ENCODE results near the gene METTL24.

GRCh38 chr6:110226261-110226660, 131.9 kb downstream of the METTL24 start:
- TF ChIP-seq CTCF (IDR thresholded peaks at IDR 0.05; ENCODE audit: control extremely low read depth in 1 of 3, insufficient read depth in 1 of 3, low read depth in 1 of 3, low read length in 3 of 3), result no peak
- TF ChIP-seq SIX5 (IDR thresholded peaks at IDR 0.05; ENCODE audit: low read depth, low read length), result no peak
- TF ChIP-seq EZH2 (IDR thresholded peaks at IDR 0.05; ENCODE audit: low read depth, low read length, severe bottlenecking), result no peak
- TF ChIP-seq EGR1 (IDR thresholded peaks at IDR 0.05; ENCODE audit: borderline replicate concordance, low read depth, low read length), result no peak
- no peak for TF ChIP-seq FOSL1 (IDR thresholded peaks at IDR 0.05; ENCODE audit: insufficient read depth, low read depth, low read length)
- TF ChIP-seq BCL11A (IDR thresholded peaks at IDR 0.05; ENCODE audit: low read depth in 2 of 2, low read length in 2 of 2), result no peak
- no peak for TF ChIP-seq JUND (IDR thresholded peaks at IDR 0.05; ENCODE audit: low read length)
- TF ChIP-seq CBX5 (IDR thresholded peaks at IDR 0.05; ENCODE audit: low read depth, low read length), result no peak
- TF ChIP-seq POLR2AphosphoS5 (IDR thresholded peaks at IDR 0.05; ENCODE audit: low read depth, low read length), result no peak
- no peak for TF ChIP-seq EP300 (IDR thresholded peaks at IDR 0.05; ENCODE audit: borderline replicate concordance in 1 of 2, low read depth in 2 of 2, low read length in 2 of 2)
